Small intestine (tissue), 7 donors: ENCODE data around the gene S100Z. TPM values are rescaled to one million over a fixed set of nuclear protein-coding genes. Genes with fewer than 3 reads are reported as not detected.
"Not testable (repeated sequence)": the region's sequence is repeated elsewhere in the genome, so short reads cannot be mapped to it uniquely, and the experiment has no call there.

Experiments used
- DNase-seq, 2 donors: peaks; one replicate each; pipeline versions ENCODE4 v3.0.0 to v3.0.0-alpha.2; 2013
- FAIRE-seq: peaks from 2 replicates; lab custom pipeline; 2012; peaks lifted over from hg19 to GRCh38; lab: Jason Lieb, UNC
- H3K27ac ChIP-seq, 3 donors: one replicate each; pipeline ENCODE4 v1.5.1; 2013; ENCODE audit warnings: low read length in 2 of 3, mild to moderate bottlenecking in 2 of 3, control low read depth in 1 of 3, inconsistent platforms in 1 of 3, low read depth in 1 of 3, moderate library complexity in 1 of 3
- H3K27me3 ChIP-seq, 3 donors: one replicate each; pipeline ENCODE4 v1.6.1; 2013; ENCODE audit warnings: low read length in 3 of 3, inconsistent platforms in 1 of 3; ENCODE audit not compliant: control insufficient read depth in 3 of 3, insufficient read depth in 3 of 3
- H3K36me3 ChIP-seq, 3 donors: one replicate each; pipeline ENCODE4 v1.6.1; 2013; ENCODE audit warnings: low read length in 3 of 3, inconsistent platforms in 1 of 3, low read depth in 1 of 3, mild to moderate bottlenecking in 1 of 3, moderate library complexity in 1 of 3; ENCODE audit not compliant: control insufficient read depth in 3 of 3, insufficient read depth in 2 of 3
- H3K4me1 ChIP-seq, 3 donors: one replicate each; pipeline ENCODE4 v1.6.1; 2013; ENCODE audit warnings: low read length in 2 of 3, inconsistent platforms in 1 of 3, low read depth in 1 of 3, mild to moderate bottlenecking in 1 of 3, moderate library complexity in 1 of 3; ENCODE audit not compliant: control insufficient read depth in 3 of 3, insufficient read depth in 2 of 3
- H3K4me3 ChIP-seq, 3 donors: one replicate each; pipeline ENCODE4 v1.5.1; 2013; ENCODE audit warnings: low read length in 3 of 3, control low read depth in 1 of 3, inconsistent platforms in 1 of 3, low read depth in 1 of 3, mild to moderate bottlenecking in 1 of 3, moderate library complexity in 1 of 3
- H3K9me3 ChIP-seq, 2 donors: one replicate each; pipeline ENCODE4 v1.6.1; 2013; ENCODE audit warnings: low read depth in 1 of 2, low read length in 1 of 2; ENCODE audit not compliant: control insufficient read depth in 2 of 2, insufficient read depth in 1 of 2
- WGBS, 3 donors: extraction: QIAGEN DNeasy Blood & Tissue Kit; methylation state at CpG; one replicate each; pipeline ENCODE4 v1.1.7; 2013; 5-methylcytosine and 5-hydroxymethylcytosine counted together
- polyA plus RNA-seq, 4 donors: library from polyadenylated mRNA; stranded (reverse) in 3 of 4; unstranded in 1 of 4; fragments of 200-250 nt in 3 of 4; fragments of 120-200 nt in 1 of 4; gene quantifications; one replicate each; pipeline versions ENCODE4 v1.2.1 to v1.2.3, GENCODE V29; 2013
- donor health status: healthy with polysubstance abuse.
- donor health status: control.
- donor health status: control.
- donor health status: Bipolar disorder and iron deficiency.
- donor health status: healthy.

Gene S100Z
- polyA plus RNA-seq, 4 donors, result 0.03 to 0.68 (median 0.54) TPM; not detected in 1

GRCh38 chr5:76808141-76808691 lies 41.6 kb upstream of the S100Z start:
- Histone ChIP-seq H3K27me3 (no peaks in the 10 kb centered on the region), H3K4me1 (peaks cover 0 to 16% (median 0%) of the 10 kb centered on the region in 3 donors), H3K36me3 (no peaks in the 10 kb centered on the region), H3K4me3 (no peak overlapping the region), H3K27ac (no peak overlapping the region), H3K9me3 (peaks cover 0 to 2% of the 10 kb centered on the region in 2 donors)
- FAIRE-seq (no peak), DNase-seq (no peak)
- 80 to 90% (median 81%) methylated on average over 5 of the region's 5 CpGs for WGBS, 3 donors

GRCh38 chr5:76809141-76809540 lies 40.7 kb upstream of the S100Z start:
- H3K27me3 ChIP-seq, result no peaks in the 10 kb centered on the region
- FAIRE-seq (no peak), DNase-seq (no peak)
- H3K27ac ChIP-seq, result no peak overlapping the region
- no peak overlapping the region for H3K4me3 ChIP-seq
- WGBS, 3 donors, result 89 to 92% (median 90%) methylated on average over 4 of the region's 4 CpGs
- H3K36me3 ChIP-seq, result no peaks in the 10 kb centered on the region
- H3K4me1 ChIP-seq, result peaks cover 0 to 14% (median 0%) of the 10 kb centered on the region in 3 donors
- peaks cover 0 to 2% of the 10 kb centered on the region in 2 donors for H3K9me3 ChIP-seq

- Histone ChIP-seq H3K9me3 (peaks cover 0 to 2% of the 10 kb centered on the region in 2 donors), H3K27ac (no peak overlapping the region), H3K27me3 (no peaks in the 10 kb centered on the region), H3K4me3 (no peak overlapping the region), H3K36me3 (no peaks in the 10 kb centered on the region), H3K4me1 (peaks cover 0 to 6% (median 0%) of the 10 kb centered on the region in 3 donors)
- no peak for FAIRE-seq
- DNase-seq, result no peak
- 92 to 97% (median 93%) methylated on average over 6 of the region's 6 CpGs for WGBS, 3 donors
Observed at GRCh38 chr5:76810236-76810635, 39.6 kb upstream of the S100Z start.

- no peak overlapping the region for H3K4me3 ChIP-seq
- FAIRE-seq (no peak), DNase-seq (no peak)
- no peaks in the 10 kb centered on the region for H3K27me3 ChIP-seq
- WGBS, 3 donors, result 96 to 98% (median 97%) methylated on average over 5 of the region's 5 CpGs
- H3K9me3 ChIP-seq, result peaks cover 0 to 2% of the 10 kb centered on the region in 2 donors
- peaks cover 0 to 3% (median 0%) of the 10 kb centered on the region in 3 donors for H3K4me1 ChIP-seq
- H3K36me3 ChIP-seq, result no peaks in the 10 kb centered on the region
- H3K27ac ChIP-seq, result no peak overlapping the region
Observed at GRCh38 chr5:76811214-76811613, 38.6 kb upstream of the S100Z start.

- not testable (repeated sequence) for H3K4me3 ChIP-seq
Observed at GRCh38 chr5:76812209-76812608, 37.6 kb upstream of the S100Z start.

GRCh38 chr5:76813982-76814562 lies 35.7 kb upstream of the S100Z start:
- no peak for DNase-seq
- Histone ChIP-seq H3K9me3 (peaks cover 0 to 2% of the 10 kb centered on the region in 2 donors), H3K36me3 (no peaks in the 10 kb centered on the region), H3K4me3 (no peak overlapping the region), H3K27ac (no peak overlapping the region), H3K4me1 (peaks cover 0 to 5% (median 2%) of the 10 kb centered on the region in 3 donors), H3K27me3 (peaks cover 0 to 4% (median 2%) of the 10 kb centered on the region in 3 donors)
- FAIRE-seq, result no peak
- 81 to 93% (median 89%) methylated on average over 4 of the region's 4 CpGs for WGBS, 3 donors

More at GRCh38 chr5:76812209-76812608, 37.6 kb upstream of the S100Z start:
- H3K4me1 ChIP-seq, DNase-seq, H3K27ac ChIP-seq, H3K27me3 ChIP-seq, FAIRE-seq, H3K9me3 ChIP-seq, H3K36me3 ChIP-seq: not testable (repeated sequence)
- WGBS, 3 donors, result 96 to 97% (median 96%) methylated on average over 13 to 32 of the region's 32 CpGs

GRCh38 chr5:76816110-76816831 lies 33.5 kb upstream of the S100Z start:
- FAIRE-seq, result no peak
- WGBS, 3 donors, result 83 to 88% (median 84%) methylated on average over 3 of the region's 3 CpGs
- DNase-seq, result no peak
- Histone ChIP-seq H3K27me3 (peaks cover 0 to 9% (median 2%) of the 10 kb centered on the region in 3 donors), H3K4me1 (peaks cover 0 to 7% (median 2%) of the 10 kb centered on the region in 3 donors), H3K27ac (no peak overlapping the region), H3K9me3 (peaks cover 0 to under 1% of the 10 kb centered on the region in 2 donors), H3K4me3 (no peak overlapping the region), H3K36me3 (no peaks in the 10 kb centered on the region)
